Eye (tissue), 1 donor: Measurements from ENCODE around the gene PDE8B.
"Not testable (repeated sequence)": the region's sequence is repeated elsewhere in the genome, so short reads cannot be mapped to it uniquely, and the experiment has no call there.

Source experiments
- DNase-seq: peaks from one replicate; pipeline ENCODE4 v3.0.0-alpha.2; 2015

Gene PDE8B

GRCh38 chr5:77367741-77368140, 157.3 kb downstream of the PDE8B start:
- no peak for DNase-seq

DNA sequence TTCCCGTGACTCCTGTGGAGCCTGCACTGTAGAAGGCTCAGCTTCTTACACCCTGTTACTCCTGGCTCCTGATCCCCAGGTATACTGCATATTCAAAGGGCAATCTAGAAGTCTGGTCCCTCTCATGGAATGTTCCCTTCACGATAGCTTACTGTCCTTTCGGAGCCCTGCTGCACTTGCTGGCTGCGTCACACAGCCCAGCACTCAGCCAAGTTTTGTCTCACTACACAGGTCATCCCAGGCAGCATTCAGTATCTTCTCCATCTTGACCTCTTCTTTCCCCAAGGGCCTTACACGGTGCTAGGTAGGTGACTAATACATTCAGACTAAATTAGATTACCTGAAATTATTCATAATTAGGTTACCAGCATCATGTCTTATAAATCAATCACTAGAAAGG, 157.9 kb downstream of the PDE8B start:
- no peak for DNase-seq

- DNase-seq: no peak
These were observed 159.1 kb downstream of the PDE8B start for GRCh38 chr5:77369566-77369965.

- DNase-seq: no peak
These were observed 164.2 kb downstream of the PDE8B start for GRCh38 chr5:77374686-77375085.

DNA sequence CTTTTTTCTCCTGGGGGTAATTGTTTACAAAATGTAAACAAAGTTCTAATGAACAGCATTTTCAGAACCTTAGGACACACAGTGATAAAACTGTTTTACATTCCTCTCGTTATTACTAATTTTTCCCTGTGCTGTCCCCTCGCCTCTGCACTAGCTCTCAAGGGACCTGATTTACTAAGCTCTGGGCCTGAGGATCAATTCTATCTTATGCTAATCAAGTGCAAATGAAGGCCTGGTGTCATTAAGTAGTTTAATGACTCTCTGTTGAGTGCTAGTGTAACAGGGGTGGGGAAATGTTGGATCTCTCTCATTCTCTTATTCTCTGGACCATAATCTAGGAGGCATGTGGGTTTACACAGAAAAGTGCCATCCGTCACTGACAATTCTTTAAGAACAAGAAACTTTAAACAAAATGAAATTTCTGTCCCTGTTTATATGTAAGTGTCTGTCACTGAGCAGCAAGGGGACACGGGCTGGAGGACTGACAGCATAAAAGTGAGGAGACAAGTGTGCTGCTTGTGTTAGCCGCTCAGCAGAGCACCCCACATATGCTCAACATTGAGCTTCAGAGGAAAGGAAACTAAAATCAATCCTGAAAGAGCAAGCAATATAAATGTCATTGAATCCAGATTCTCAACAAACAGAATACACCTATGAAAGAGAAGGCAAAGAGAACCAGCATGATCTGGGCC, 166.3 kb downstream of the PDE8B start:
- no peak for DNase-seq

GRCh38 chr5:77379558-77380061, 169.1 kb downstream of the PDE8B start:
- DNase-seq: no peak

DNA sequence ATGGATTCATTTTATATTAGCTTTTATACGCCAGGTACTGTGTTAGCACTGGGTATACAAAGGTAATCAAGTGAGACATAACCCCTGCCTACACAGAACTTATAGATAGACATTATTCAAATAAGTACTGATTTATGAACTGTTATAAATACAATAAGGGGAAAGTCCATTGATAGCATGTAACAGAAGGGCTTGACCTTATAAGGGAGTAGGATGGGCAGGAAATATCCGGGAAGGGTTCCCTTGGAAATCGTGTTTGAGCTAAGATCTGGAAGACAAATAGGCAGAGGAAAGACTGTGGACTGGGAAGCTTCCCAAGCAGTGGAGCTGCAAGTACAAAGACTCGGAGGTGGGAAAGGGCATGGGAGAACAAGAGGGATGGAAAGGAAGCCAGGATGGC, 170.2 kb downstream of the PDE8B start:
- no peak for DNase-seq

DNA sequence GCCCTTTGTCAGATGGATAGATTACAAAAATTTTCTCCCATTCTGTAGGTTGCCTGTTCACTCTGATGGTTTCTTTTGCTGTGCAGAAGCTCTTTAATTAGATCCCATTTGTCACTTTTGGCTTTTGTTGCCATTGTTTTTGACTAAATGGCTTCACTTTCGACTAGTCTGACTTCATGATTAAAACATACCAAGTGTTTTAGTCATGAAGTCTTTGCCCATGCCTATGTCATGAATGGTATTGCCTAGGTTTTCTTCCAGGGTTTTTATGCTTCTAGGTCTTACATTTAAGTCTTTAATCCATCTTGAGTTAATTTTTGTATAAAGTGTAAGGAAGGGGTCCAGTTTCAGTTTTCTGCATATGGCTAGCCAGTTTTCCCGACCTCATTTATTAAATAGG, 172.9 kb downstream of the PDE8B start:
- DNase-seq: not testable (repeated sequence)

- not testable (repeated sequence) for DNase-seq
These were observed 175.9 kb downstream of the PDE8B start for GRCh38 chr5:77386340-77386739.

GRCh38 chr5:77389746-77390145, 179.3 kb downstream of the PDE8B start:
- no peak for DNase-seq

GRCh38 chr5:77390221-77390620, 179.7 kb downstream of the PDE8B start:
- no peak for DNase-seq

DNA sequence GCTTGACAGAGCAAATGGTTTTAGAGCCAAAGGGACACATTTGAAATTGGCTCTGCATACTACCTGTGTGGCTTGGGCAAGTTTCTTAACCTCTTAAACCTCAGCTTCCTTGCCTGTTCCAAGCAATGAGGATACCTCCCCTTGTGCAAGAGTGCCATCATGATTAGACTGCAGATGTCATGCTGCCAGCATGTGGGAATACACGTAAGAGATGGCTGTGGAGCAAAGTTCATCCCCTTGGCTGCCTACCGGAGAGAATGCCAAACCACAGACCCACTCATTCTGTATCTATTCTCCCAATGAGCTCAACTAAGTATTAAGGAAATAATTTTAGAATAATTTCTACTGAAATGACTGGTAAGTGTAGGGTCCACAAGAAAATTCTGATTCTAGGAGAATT, 180.3 kb downstream of the PDE8B start:
- DNase-seq: no peak

- no peak for DNase-seq
These were observed 180.8 kb downstream of the PDE8B start for GRCh38 chr5:77391240-77391765.

DNA sequence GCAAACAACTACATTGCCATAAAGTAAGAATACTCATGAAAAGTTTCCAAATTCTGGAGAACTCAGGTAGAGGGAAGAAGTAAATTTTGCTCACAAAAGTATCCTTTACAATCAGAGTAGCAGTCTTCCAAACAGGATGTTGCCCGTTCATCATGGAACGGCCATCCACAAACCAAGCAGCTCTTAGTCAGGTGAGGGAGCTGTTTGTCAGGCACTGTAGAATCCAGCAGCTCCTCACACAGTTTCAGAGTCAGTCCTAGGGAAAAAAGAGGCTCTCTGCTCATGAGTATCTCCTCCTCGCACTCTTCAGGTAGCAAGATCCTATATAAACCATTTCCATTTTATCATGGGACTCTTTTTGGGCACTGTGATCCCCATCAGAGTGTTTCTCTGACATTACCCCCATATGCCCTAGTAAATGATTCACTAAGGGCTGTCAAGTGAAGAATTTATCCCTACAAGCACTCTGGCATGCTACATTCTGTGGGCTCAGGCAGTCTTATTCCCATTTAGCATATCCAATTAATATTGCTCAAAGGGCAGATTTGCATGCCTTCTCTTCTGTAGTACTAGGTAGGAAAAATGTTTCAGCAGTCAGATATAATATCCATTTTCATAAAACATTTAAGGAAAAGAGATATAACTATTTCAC, 183.7 kb downstream of the PDE8B start:
- no peak for DNase-seq

GRCh38 chr5:77396017-77396416, 185.5 kb downstream of the PDE8B start:
- peak; percentile 37 for DNase-seq

DNA sequence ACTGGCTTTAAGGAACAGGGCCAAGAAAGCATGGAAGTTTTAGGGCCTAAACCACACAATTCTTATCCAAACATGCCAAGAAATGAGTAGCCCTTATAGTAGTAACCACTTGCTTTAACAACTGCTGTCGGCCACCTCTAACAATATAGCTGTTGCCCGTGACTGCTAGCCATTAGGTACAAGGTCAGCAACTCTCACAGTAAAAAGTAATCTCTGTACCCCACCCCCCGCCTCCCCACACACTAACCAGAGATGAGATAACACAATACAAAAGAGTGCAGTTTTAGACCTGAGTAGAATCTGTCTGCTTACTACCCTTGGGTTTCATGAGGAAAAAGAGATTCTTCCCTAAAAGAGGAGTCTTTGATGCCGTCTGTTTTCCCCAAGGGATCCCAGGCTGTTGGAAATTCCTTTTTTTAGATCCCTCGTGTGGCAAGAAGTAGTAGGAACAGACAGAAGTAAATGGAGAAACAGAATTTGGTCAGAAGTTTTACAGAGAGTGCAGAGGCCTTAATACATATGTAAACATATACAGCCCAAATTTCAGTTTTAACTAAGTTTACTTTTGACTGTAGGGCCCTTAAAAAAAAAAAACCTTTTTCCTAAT, 187.3 kb downstream of the PDE8B start:
- no peak for DNase-seq

GRCh38 chr5:77398458-77398857, 188.0 kb downstream of the PDE8B start:
- DNase-seq: no peak

DNA sequence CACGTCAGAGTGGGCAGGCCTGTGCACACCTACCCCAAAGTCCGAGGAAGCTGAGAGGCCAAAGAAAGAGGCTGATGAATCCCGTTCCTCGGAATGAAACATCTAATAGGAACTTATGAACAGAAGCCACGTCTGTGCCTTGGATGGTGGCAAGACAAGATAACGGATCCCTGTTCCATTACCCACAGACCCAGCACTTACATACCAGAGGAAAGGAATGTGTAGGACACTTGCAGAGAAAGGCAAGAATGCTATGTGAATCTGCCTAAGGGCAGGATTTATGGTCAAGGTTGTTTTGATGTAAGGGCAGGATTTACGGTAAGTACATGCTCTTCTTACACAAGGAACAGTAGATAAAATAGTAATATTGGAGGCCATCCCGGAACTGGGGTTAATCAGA, 188.4 kb downstream of the PDE8B start:
- DNase-seq: no peak

GRCh38 chr5:77400645-77401044, 190.2 kb downstream of the PDE8B start:
- no peak for DNase-seq

DNA sequence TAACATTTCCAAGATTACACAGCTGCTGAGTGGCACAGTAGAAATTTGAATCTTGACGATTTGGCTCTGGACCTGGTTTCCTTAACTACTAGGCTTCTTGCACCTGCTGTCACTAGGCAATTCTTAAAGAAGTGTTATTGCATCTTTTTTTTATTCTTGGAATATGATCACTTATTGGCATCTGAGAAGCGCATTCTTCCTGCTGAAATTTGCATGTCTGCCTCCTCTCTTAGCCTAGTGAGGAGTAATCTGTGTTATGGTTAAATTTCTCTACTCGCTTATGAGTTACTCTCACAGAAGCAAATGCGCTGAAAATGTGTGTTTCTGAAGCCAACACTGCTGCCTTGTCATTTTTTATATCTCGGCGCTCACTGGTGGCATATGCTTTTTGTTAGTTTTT, 192.3 kb downstream of the PDE8B start:
- DNase-seq: no peak

GRCh38 chr5:77407152-77407551, 196.7 kb downstream of the PDE8B start:
- DNase-seq: no peak

- DNase-seq: no peak
These were observed 199.6 kb downstream of the PDE8B start for GRCh38 chr5:77409870-77410621.

DNA sequence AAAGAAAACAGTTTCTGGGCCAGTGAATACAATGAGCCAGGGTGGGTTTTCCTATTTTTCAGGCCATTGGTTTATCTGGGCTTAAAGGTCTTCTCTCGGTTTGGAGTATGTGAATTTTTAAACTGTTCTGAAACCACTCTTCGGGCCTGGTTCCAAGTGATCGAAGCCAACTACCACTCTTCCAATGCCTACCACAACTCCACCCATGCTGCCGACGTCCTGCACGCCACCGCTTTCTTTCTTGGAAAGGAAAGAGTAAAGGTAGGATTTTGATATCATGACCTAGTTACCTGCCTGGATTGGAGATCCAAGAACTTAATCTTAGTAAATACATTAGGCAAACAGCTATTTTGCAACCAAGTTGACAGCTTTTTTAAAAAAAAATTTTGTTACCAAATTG, 202.6 kb downstream of the PDE8B start:
- DNase-seq: no peak
